Measurements from ENCODE around the gene SSBP3. TPM values are rescaled to one million over a fixed set of nuclear protein-coding genes. Genes with fewer than 3 reads are reported as not detected.
A peak's percentile ranks its signal among the peaks of the same experiment; 100 is the strongest.

SSBP3 gene
- total RNA-seq, 1 experiment from 2014 or later: 115 TPM

- CTCF ChIA-PET: interaction anchor here (0.5 to 1.0 kb wide), 2 partner anchors 19 to 57 kb away, joined by 3 to 4 read pairs; no protein-coding TSS in a partner anchor
- no peak for DNase-seq (ENCODE audit: low spot score)
- no peaks in the 10 kb centered on the region for H3K9me3 Mint-ChIP-seq
- peaks cover 81% of the 10 kb centered on the region for H3K4me1 Mint-ChIP-seq
- TF ChIP-seq RORB (CRISPR knock-in tag; IDR thresholded peaks at IDR 0.05) (no peak), KAT7 (CRISPR knock-in tag; IDR thresholded peaks at IDR 0.05; ENCODE audit: borderline replicate concordance) (no peak), AR (CRISPR knock-in tag; IDR thresholded peaks at IDR 0.05) (no peak), NFE2L1 (CRISPR knock-in tag; IDR thresholded peaks at IDR 0.05) (no peak), NFATC4 (CRISPR knock-in tag; IDR thresholded peaks at IDR 0.05) (no peak), FOXJ3 (CRISPR knock-in tag; IDR thresholded peaks at IDR 0.05; ENCODE audit: borderline replicate concordance) (no peak), ATF6 (CRISPR knock-in tag; IDR thresholded peaks at IDR 0.05) (no peak)
- TF ChIP-seq, protein P1, sequence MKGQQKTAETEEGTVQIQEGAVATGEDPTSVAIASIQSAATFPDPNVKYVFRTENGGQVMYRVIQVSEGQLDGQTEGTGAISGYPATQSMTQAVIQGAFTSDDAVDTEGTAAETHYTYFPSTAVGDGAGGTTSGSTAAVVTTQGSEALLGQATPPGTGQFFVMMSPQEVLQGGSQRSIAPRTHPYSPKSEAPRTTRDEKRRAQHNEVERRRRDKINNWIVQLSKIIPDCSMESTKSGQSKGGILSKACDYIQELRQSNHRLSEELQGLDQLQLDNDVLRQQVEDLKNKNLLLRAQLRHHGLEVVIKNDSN (CRISPR knock-in tag; IDR thresholded peaks at IDR 0.05): no peak
- TF ChIP-seq, protein P2, sequence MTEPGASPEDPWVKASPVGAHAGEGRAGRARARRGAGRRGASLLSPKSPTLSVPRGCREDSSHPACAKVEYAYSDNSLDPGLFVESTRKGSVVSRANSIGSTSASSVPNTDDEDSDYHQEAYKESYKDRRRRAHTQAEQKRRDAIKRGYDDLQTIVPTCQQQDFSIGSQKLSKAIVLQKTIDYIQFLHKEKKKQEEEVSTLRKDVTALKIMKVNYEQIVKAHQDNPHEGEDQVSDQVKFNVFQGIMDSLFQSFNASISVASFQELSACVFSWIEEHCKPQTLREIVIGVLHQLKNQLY (CRISPR knock-in tag; IDR thresholded peaks at IDR 0.05): no peak
- no peak overlapping the region for H3K4me3 Mint-ChIP-seq
- H3K36me3 Mint-ChIP-seq: no peaks in the 10 kb centered on the region
- peak overlapping the region; percentile 73 for H3K27ac Mint-ChIP-seq
- ATAC-seq: peak; percentile 10; the same call in 1 of the 2 replicates
- H3K27me3 Mint-ChIP-seq (ENCODE audit: low read depth): no peaks in the 10 kb centered on the region
- POLR2A ChIA-PET: interaction anchor here (0.6 kb wide), 1 partner anchor 197 kb away, joined by 3 read pairs; no protein-coding TSS in a partner anchor
These were observed 113.9 kb downstream of the SSBP3 start for GRCh38 chr1:54292002-54292911.

GRCh38 chr1:54291276-54292001 lies 114.8 kb downstream of the SSBP3 start:
- Mint-ChIP-seq H3K36me3 (no peaks in the 10 kb centered on the region), H3K9me3 (no peaks in the 10 kb centered on the region), H3K27me3 (ENCODE audit: low read depth) (no peaks in the 10 kb centered on the region), H3K4me3 (no peak overlapping the region), H3K4me1 (peaks cover 83% of the 10 kb centered on the region), H3K27ac (no peak overlapping the region)
- no peak for DNase-seq (ENCODE audit: low spot score)
- CTCF ChIA-PET: interaction anchor here (0.5 to 1.6 kb wide), 7 partner anchors 11 to 197 kb away, joined by 3 to 4 read pairs (median 3); no protein-coding TSS in a partner anchor
- POLR2A ChIA-PET: interaction anchor here (0.9 kb wide), 1 partner anchor 14 kb away, joined by 3 read pairs; no protein-coding TSS in a partner anchor
- ATAC-seq: no peak
- TF ChIP-seq, protein P3, sequence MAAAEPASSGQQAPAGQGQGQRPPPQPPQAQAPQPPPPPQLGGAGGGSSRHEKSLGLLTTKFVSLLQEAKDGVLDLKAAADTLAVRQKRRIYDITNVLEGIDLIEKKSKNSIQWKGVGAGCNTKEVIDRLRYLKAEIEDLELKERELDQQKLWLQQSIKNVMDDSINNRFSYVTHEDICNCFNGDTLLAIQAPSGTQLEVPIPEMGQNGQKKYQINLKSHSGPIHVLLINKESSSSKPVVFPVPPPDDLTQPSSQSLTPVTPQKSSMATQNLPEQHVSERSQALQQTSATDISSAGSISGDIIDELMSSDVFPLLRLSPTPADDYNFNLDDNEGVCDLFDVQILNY (CRISPR knock-in tag; IDR thresholded peaks at IDR 0.05): no peak
- no peak for TF ChIP-seq ELF4 (CRISPR knock-in tag; IDR thresholded peaks at IDR 0.05; ENCODE audit: low read depth)
- no peak for TF ChIP-seq SOX15 (CRISPR knock-in tag; IDR thresholded peaks at IDR 0.05)
- TF ChIP-seq ESRRA (CRISPR knock-in tag; IDR thresholded peaks at IDR 0.05; ENCODE audit: borderline replicate concordance): no peak
- TF ChIP-seq ZNF138 (CRISPR knock-in tag; conservative IDR thresholded peaks at IDR 0.05): no peak
- no peak for TF ChIP-seq ZNF512 (CRISPR knock-in tag; IDR thresholded peaks at IDR 0.05; ENCODE audit: borderline replicate concordance)
- no peak for TF ChIP-seq ZNF281 (CRISPR knock-in tag; IDR thresholded peaks at IDR 0.05)
- no peak for TF ChIP-seq ATF6 (CRISPR knock-in tag; IDR thresholded peaks at IDR 0.05)
- no peak for TF ChIP-seq IRF2 (CRISPR knock-in tag; IDR thresholded peaks at IDR 0.05; ENCODE audit: borderline replicate concordance, low read depth)

Measured in WTC11 (cell line).